Sigmoid colon (tissue), 7 donors: Measurements from ENCODE around the gene TASOR2. TPM values are rescaled to one million over a fixed set of nuclear protein-coding genes. Genes with fewer than 3 reads are reported as not detected.

Experiments
- DNase-seq: peaks from one replicate; pipeline ENCODE4 v3.0.0-alpha.2; 2019
- H3K27ac ChIP-seq, 4 donors: fragments of 200-600 bp; sonication (generic); one replicate each; pipeline ENCODE4 v1.5.1; 2016 to 2019; ENCODE audit warnings: mild to moderate bottlenecking in 1 of 4
- H3K27me3 ChIP-seq, 3 donors: fragments of 200-600 bp; sonication (generic); one replicate each; pipeline ENCODE4 v1.5.1; 2019; ENCODE audit warnings: mild to moderate bottlenecking in 1 of 3
- H3K36me3 ChIP-seq, 4 donors: fragments of 200-600 bp; sonication (generic); one replicate each; pipeline ENCODE4 v1.5.1; 2016 to 2019
- H3K4me1 ChIP-seq, 4 donors: fragments of 200-600 bp; sonication (generic); one replicate each; pipeline ENCODE4 v1.5.1; 2017 to 2019
- H3K4me3 ChIP-seq, 4 donors: fragments of 200-600 bp; sonication (generic); one replicate each; pipeline ENCODE4 v1.5.1; 2017 to 2019; ENCODE audit warnings: mild to moderate bottlenecking in 2 of 4, moderate library complexity in 1 of 4
- H3K9me3 ChIP-seq, 4 donors: fragments of 200-600 bp in 3 of 4; sonication (generic) in 3 of 4; one replicate each; pipeline versions ENCODE4 v1.5.1 to v1.6.1; 2013 to 2019
- EP300 ChIP-seq, 4 donors: sonication (generic); formaldehyde crosslinking; IDR thresholded peaks; one replicate each; pipeline ENCODE4 v1.6.1; 2017; ENCODE audit warnings: antibody characterized with exemption in 4 of 4
- POLR2A ChIP-seq, 2 donors: fragments of 450-650 bp; IDR thresholded peaks; one replicate each; pipeline ENCODE4 v1.6.1; 2016; ENCODE audit warnings: antibody characterized with exemption in 2 of 2, mild to moderate bottlenecking in 2 of 2, moderate library complexity in 2 of 2
- POLR2AphosphoS5 ChIP-seq, 4 donors: sonication (generic); formaldehyde crosslinking; IDR thresholded peaks; one replicate each; pipeline ENCODE4 v1.6.1; 2017; ENCODE audit warnings: antibody characterized with exemption in 4 of 4
- WGBS, 2 donors: extraction: QIAGEN DNeasy Blood & Tissue Kit; methylation state at CpG; one replicate each; pipeline ENCODE4 v1.1.7; 2013; 5-methylcytosine and 5-hydroxymethylcytosine counted together
- intact Hi-C: fragments of 100-400 bp; cut with DNase I; formaldehyde crosslinking; loops from one replicate; pipeline ENCODE4 v1.15.1; 2023
- polyA plus RNA-seq, 3 donors: library from polyadenylated mRNA; stranded (reverse); fragments of 200-250 nt; gene quantifications; one replicate each; pipeline ENCODE4 v1.2.3, GENCODE V29; 2013
- total RNA-seq, 4 donors: library from RNA; depleted of rRNA; stranded (reverse); fragments of >200 nt; gene quantifications; one replicate each; pipeline ENCODE4 v1.1.0, GENCODE V29; 2016
- TF ChIP-seq, protein P1 (sequence below), 4 experiments: fragments of 450-650 bp in 3 of 4; fragments of 200-600 bp in 1 of 4; IDR thresholded peaks; one replicate each; pipeline ENCODE4 v1.5.1; 2016 to 2019; ENCODE audit warnings: antibody characterized with exemption in 4 of 4, mild to moderate bottlenecking in 3 of 4, moderate library complexity in 2 of 4
- donor health status: healthy with polysubstance abuse.
- donor health status: Bipolar disorder and iron deficiency.
- donor health status: healthy.

The TASOR2 gene
- total and polyA plus RNA-seq, 7 donors, result 3.5 to 66.7 (median 56.6) TPM

DNA sequence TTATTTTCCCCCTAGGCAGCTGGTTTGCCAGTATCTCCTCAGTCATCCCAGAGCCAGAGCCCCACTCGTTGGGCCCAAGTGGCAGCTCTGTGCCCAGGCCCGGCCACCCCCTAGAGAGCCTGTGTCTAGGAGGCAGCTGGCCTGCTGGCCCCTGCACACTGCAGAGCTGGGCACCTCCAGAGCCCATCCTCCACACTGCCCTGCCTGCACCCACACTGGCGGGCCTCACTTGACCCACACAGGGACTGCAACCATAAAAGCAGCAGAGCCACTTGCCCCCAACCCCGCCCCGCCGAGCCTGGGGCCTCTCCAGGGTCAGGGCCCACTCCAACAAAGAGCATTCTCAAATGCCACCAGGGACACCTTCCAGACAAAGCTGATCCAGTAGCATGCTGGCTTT lies 23.6 kb upstream of the TASOR2 start:
- WGBS, 2 donors, result 71 to 86% methylated on average over 6 of the region's 6 CpGs
- Histone ChIP-seq H3K36me3 (no peaks in the 10 kb centered on the region), H3K4me1 (peaks cover 0 to 28% (median 8%) of the 10 kb centered on the region in 4 donors), H3K27ac (no peak overlapping the region), H3K4me3 (no peak overlapping the region), H3K27me3 (no peaks in the 10 kb centered on the region), H3K9me3 (no peaks in the 10 kb centered on the region)
- DNase-seq, result no peak
- intact Hi-C loops, result no loop called here
- TF ChIP-seq POLR2AphosphoS5 (IDR thresholded peaks at IDR 0.05) (no peak), EP300 (IDR thresholded peaks at IDR 0.05) (no peak), POLR2A (IDR thresholded peaks at IDR 0.05) (no peak)
- TF ChIP-seq, protein P1, sequence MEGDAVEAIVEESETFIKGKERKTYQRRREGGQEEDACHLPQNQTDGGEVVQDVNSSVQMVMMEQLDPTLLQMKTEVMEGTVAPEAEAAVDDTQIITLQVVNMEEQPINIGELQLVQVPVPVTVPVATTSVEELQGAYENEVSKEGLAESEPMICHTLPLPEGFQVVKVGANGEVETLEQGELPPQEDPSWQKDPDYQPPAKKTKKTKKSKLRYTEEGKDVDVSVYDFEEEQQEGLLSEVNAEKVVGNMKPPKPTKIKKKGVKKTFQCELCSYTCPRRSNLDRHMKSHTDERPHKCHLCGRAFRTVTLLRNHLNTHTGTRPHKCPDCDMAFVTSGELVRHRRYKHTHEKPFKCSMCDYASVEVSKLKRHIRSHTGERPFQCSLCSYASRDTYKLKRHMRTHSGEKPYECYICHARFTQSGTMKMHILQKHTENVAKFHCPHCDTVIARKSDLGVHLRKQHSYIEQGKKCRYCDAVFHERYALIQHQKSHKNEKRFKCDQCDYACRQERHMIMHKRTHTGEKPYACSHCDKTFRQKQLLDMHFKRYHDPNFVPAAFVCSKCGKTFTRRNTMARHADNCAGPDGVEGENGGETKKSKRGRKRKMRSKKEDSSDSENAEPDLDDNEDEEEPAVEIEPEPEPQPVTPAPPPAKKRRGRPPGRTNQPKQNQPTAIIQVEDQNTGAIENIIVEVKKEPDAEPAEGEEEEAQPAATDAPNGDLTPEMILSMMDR (IDR thresholded peaks at IDR 0.05), result no peak

DNA sequence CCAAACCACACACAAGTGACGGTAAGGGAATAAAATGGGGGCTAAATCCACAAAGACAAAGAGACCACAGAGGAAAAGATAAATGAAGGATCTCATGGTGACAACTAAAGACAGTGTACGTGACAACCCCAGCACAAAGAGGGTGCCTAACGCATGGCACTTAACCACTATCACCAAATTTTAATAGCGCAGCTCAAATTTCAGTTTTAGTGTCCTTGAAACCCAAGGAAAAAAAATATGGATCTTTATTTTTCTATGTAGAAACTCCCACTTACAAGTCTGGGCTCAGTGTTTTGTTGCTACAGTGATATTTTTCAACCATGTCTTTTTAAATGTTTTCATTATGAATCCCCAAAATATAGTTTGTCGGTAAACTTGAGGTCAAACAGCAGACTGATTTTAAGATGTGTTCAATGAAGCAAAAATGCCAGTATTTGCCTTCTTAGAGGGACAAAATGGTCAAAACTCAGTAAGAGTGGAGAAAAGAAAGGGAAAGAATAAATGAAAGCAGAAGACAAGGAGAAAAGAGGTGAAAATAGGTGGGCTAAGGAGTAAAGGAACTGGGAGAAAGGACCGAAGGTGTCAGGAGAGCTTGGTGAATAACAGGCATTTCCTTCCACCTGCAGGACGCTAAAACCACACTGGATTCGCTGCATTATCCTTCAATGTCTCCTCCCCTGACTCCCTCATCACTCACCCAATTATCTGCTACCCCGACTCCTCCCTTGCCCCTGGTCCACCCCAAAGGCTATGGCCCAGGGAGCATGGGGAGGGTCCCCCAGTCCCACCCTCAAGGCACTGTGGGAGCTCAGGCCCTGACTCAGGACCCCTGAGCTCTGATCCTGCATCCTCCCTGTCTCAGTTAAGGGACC lies 21.7 kb upstream of the TASOR2 start:
- TF ChIP-seq EP300 (IDR thresholded peaks at IDR 0.05) (no peak), POLR2AphosphoS5 (IDR thresholded peaks at IDR 0.05) (no peak), POLR2A (IDR thresholded peaks at IDR 0.05) (no peak)
- H3K4me3 ChIP-seq, result no peak overlapping the region
- H3K36me3 ChIP-seq, result no peaks in the 10 kb centered on the region
- intact Hi-C loops, result no loop called here
- no peaks in the 10 kb centered on the region for H3K9me3 ChIP-seq
- H3K27ac ChIP-seq, result no peak overlapping the region
- DNase-seq, result no peak
- no peaks in the 10 kb centered on the region for H3K27me3 ChIP-seq
- H3K4me1 ChIP-seq, result peaks cover 0 to 36% (median 14%) of the 10 kb centered on the region in 4 donors
- 86 to 90% methylated on average over 9 of the region's 9 CpGs for WGBS, 2 donors

DNA sequence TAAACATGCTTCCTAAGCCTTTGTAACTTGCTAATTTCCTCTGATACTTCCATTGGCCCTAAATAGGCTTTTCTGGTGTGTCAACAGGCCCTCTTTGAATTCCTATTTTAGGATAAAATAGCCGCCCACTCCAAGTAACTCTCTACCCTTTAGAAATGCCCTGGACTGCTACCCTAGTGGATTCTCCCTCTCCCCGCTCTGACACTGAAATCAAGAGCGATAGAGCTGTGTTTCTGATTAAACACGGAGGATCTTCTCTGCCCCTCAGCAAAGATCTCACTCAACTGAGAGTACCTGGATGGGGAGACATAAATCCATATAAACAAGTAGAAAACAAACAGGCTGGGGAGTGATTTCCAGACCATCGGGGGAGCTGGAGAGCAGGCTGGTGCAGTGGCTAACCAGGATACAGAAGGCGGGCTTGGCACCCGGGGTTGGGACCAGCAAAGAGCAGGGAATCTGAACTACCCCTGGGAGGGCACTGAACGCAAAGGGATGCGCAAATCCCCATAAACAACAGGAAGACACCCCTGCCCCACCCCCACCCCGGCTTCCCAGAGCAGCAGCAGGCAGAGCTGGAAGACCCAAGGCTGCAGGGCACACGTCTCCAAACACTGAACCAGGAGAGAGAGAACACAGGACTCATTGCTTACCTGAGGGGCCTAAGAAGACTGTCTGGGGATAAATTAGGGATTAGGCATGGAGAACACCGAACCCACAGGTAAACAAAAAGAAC lies 20.8 kb upstream of the TASOR2 start:
- Histone ChIP-seq H3K27ac (no peak overlapping the region), H3K4me1 (peaks cover 0 to 36% (median 14%) of the 10 kb centered on the region in 4 donors), H3K4me3 (no peak overlapping the region), H3K9me3 (no peaks in the 10 kb centered on the region), H3K27me3 (no peaks in the 10 kb centered on the region), H3K36me3 (no peaks in the 10 kb centered on the region)
- TF ChIP-seq POLR2AphosphoS5 (IDR thresholded peaks at IDR 0.05) (no peak), EP300 (IDR thresholded peaks at IDR 0.05) (no peak), POLR2A (IDR thresholded peaks at IDR 0.05) (no peak)
- TF ChIP-seq, protein P1 (IDR thresholded peaks at IDR 0.05), result no peak
- intact Hi-C loops, result no loop called here
- WGBS, 2 donors, result 68 to 79% methylated on average over 12 of the region's 12 CpGs
- DNase-seq, result no peak

DNA sequence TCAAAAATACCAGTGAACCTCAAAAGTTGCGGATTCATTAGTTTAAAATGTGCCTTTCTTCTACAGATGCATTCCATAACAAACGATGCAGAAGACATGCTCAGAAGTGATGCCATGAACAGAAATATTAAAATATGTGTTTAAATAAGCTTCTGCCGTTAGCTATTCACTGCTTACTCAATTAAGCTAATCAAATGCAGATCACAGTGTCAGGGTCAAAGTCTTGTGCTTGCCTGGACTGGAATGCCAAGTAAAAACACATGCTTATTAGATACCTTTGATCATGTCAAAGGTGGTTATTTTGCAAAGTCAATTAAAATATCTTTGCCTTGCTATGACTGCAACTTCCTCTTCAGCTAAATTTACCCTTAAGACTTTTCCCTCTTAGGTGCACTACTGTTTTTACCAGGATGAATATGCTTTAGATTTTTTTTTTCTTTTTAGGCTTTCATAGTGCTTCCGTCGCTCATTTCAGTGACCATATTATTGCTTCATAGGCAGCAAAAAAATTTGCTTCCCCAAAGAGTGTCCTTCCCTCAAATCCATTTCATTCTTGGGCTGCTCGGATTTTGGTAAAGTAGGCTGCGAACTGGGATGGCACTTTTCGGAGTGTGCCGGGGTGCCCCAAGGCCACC lies 19.1 kb upstream of the TASOR2 start:
- no peaks in the 10 kb centered on the region for H3K27me3 ChIP-seq
- intact Hi-C loops, result no loop called here
- TF ChIP-seq, protein P1 (IDR thresholded peaks at IDR 0.05), result no peak
- no peak for TF ChIP-seq POLR2A (IDR thresholded peaks at IDR 0.05)
- TF ChIP-seq POLR2AphosphoS5 (IDR thresholded peaks at IDR 0.05), result no peak
- TF ChIP-seq EP300 (IDR thresholded peaks at IDR 0.05), result no peak
- H3K27ac ChIP-seq, result peak overlapping the region; percentile 76 to 87 (median 82)
- 15 to 22% methylated on average over 9 of the region's 9 CpGs for WGBS, 2 donors
- H3K4me3 ChIP-seq, result peak overlapping the region; percentile 72 to 95 (median 83)
- H3K36me3 ChIP-seq, result no peaks in the 10 kb centered on the region
- DNase-seq, result no peak
- H3K4me1 ChIP-seq, result peaks cover 0 to 23% (median 14%) of the 10 kb centered on the region in 4 donors
- no peaks in the 10 kb centered on the region for H3K9me3 ChIP-seq
